ENCODE measurements around the gene MAP1B.
"Not testable (repeated sequence)": the region's sequence is repeated elsewhere in the genome, so short reads cannot be mapped to it uniquely, and the experiment has no call there.

The MAP1B gene

GRCh38 chr5:72107131-72107900 is at the start of gene MAP1B:
Gene MAP1B (plus strand): TSS chr5:72107475. CDS start chr5:72107532, 57 bp downstream.
- peak; percentile 51 for DNase-seq

- DNase-seq = no peak
These were observed 49.5 kb upstream of the MAP1B start for GRCh38 chr5:72057816-72058215.

DNA sequence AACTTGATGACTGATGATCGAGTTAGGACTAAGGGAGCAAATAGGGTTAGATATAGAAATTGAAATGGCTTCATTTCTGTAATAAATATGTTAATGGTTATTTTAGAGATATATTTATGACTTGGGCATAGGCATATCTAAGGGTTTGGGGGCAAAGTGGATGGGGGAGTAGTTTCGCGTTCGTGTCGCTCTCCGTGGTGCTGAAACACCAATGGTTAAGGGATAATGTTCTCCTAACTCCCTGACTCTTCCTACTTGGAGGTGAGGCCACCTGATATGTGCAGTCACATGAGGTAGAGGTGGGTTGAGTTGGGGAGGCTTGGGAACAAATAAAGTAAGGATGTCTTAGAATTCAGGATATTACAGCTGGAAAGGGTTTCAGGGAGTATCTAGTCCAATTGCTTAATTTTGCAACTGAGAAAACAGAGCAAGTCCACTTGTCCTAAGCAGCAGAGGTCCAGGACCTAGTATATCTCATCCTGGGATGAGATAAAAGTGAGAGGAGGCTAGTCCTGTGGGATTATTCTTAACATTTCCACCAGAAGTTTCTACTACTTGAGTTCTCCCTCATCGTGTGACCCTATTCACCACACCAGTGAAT is 44.0 kb upstream of the MAP1B start:
- no peak for DNase-seq

GRCh38 chr5:72064801-72065570 is 42.3 kb upstream of the MAP1B start:
- DNase-seq = no peak

GRCh38 chr5:72065751-72066255 is 41.5 kb upstream of the MAP1B start:
- peak; percentile 35 for DNase-seq

DNA sequence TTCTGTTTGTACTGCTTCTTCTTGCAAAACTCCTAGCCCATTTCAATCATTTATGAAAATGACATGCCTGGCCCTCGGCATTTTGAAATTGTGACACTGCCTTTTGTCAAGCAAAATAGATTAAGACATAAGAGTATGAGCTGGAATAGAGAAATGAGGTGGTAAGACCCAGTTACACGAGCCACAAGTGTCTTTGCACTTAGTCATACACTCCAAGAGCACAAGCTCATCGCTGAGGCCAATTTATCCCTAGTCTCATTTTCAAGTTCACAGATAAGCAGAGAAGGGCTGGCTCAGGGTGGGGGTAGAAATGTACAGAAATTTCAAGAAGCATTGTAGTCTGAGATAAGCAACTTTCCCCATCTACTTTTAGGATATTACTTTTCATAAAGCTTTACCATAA is 40.6 kb upstream of the MAP1B start:
- no peak for DNase-seq

GRCh38 chr5:72067682-72068470 is 39.4 kb upstream of the MAP1B start:
- DNase-seq = no peak

- DNase-seq = no peak
These were observed 36.7 kb upstream of the MAP1B start for GRCh38 chr5:72070529-72070928.

DNA sequence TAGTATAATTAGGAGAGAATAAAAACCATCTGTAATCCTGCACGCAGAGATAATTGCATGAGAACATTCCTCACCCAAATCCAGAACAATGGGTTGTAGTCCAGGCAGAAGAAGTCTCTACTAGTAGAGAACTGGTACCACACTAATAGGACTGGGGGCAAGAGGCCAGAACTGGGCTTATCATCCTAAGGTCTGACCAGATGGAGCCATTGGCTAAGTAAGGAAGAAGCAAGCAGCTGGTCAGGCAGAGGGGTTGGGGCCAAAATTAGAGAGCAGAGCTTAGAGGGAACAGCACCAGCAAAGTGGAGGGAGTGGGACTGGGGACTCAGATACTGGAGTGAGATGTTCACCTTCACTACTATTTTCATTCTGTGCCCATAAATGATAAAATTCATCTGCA is 35.4 kb upstream of the MAP1B start:
- DNase-seq = no peak

DNA sequence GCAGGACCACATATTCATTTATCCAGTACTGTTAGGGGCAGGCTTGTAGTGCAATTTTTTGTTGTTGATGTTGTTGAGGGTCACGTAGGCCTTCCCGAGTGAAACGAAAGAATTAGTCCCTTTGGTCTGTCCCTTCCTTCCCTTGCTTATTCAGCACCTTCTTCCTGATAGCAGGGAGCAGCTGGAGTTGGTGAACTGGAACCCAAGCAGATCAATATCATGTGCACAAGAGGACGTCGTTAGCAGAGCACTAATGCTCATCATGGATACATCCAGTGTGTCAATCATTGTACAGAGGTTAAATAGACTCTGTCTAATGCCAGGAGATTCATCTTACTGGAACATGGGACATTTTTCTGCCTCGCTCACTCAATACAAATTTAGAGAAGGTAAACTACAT is 33.0 kb upstream of the MAP1B start:
- DNase-seq = no peak

DNA sequence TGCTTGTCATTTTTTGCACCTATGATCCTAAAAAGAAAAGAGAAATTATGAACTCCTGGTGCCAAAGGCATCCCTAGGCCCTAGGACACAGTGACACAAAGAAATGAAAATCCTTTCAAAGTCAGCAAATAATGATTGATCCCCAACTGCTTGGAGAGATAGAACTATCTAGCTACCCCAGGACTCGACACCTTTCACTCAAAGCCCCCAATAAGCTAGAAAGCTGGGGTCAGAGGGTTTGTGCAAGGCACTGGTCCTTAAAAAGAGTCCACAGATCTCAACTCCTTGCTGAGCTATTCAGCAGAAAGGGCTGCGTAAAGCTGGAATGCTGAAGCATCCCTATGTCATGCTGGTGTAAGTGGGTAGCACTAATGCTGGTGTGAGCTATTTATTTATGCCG is 31.8 kb upstream of the MAP1B start:
- DNase-seq = no peak

DNA sequence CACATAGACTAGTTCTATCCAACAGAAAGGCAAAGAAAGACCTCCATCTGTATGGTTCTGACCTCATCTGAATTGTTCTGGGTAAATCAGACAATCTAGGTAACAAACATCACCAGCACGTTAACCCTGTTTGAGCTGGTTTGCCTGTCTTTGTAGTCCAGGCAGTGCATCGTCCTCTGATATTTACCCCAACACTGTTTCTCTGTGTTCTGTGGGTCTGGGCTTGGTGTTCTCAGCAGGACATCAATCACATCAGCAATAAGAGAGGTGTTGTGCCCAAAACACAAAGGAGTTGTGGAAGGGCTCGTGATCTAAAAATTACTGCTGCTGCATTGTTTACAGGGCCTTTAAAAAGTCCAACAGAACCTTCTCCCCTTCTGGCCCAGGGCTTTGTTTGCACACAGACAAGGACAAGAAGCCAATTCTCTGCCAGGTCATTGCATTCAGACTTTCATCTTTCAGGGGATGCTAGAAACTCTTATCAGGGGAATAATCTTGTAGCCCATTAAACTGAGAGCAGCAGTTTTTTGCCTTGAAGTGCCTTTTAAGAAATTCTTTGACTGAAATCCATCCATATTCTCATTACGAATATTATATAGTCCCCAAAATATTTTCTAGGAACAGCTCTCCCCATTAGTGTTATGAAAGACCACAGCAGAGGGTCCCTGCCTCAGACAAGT is 30.5 kb upstream of the MAP1B start:
- no peak for DNase-seq

GRCh38 chr5:72077390-72077789 is 29.9 kb upstream of the MAP1B start:
- no peak for DNase-seq

DNA sequence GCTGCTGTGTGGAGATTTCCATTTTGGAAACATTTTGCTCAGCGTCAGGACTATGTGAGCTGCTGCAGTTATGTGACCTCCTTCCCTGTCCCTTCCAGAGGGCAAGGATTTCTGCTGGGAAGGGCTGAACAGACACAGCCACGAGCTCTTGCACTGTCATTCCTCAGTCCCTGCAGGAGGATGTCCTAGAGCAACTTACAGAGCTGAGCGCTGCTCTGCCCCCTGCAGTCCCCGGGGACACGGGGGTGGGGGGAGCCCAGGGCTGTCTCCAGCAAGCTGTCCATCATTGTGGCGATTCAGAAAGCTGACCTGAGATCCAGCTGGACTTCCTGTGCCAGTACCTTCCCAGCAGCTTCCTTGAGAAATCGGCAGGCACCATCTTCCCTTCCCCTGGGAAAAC is 28.0 kb upstream of the MAP1B start:
- no peak for DNase-seq

GRCh38 chr5:72082048-72082447 is 25.2 kb upstream of the MAP1B start:
- no peak for DNase-seq

GRCh38 chr5:72084876-72085275 is 22.4 kb upstream of the MAP1B start:
- DNase-seq = no peak

- no peak for DNase-seq
These were observed 22.0 kb upstream of the MAP1B start for GRCh38 chr5:72085319-72085718.

GRCh38 chr5:72089713-72090112 is 17.6 kb upstream of the MAP1B start:
- not testable (repeated sequence) for DNase-seq

- no peak for DNase-seq
These were observed 15.2 kb upstream of the MAP1B start for GRCh38 chr5:72092074-72092473.

- no peak for DNase-seq
These were observed 14.1 kb upstream of the MAP1B start for GRCh38 chr5:72093217-72093616.

- no peak for DNase-seq
These were observed 13.5 kb upstream of the MAP1B start for GRCh38 chr5:72093824-72094223.

DNA sequence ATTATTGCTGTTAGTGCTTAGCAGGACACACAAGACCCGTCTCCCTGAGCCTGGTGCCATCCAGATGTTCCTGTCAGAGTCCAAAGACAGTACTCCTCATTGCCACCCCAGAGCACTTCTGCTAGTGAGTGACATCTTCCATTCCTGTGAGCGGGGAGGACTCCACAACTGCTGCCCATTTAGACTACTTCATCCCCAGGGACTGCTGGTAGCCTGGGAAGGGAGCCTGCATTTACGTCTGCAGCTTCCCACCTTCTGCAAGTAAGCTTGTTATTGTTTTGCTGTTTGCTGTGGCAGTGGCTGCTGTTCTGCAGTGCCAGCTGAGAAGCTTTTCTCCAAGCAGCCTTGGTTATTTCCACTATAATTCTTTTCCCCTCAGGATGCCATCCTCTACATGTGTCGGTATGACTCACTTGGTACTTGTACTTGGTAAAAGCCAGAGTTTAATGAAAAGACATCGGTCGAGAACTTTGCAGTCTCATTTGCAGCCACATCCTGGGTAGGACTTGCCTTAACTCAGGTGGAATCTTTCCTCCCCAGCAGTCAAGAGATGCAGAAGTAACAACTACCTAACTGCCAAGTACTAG is 10.6 kb upstream of the MAP1B start:
- DNase-seq = no peak
